ENCODE measurements around the gene PZP. TPM values are rescaled to one million over a fixed set of nuclear protein-coding genes. Genes with fewer than 3 reads are reported as not detected.
"Not testable (repeated sequence)": the region's sequence is repeated elsewhere in the genome, so short reads cannot be mapped to it uniquely, and the experiment has no call there.

The PZP gene
- not detected for total RNA-seq

DNA sequence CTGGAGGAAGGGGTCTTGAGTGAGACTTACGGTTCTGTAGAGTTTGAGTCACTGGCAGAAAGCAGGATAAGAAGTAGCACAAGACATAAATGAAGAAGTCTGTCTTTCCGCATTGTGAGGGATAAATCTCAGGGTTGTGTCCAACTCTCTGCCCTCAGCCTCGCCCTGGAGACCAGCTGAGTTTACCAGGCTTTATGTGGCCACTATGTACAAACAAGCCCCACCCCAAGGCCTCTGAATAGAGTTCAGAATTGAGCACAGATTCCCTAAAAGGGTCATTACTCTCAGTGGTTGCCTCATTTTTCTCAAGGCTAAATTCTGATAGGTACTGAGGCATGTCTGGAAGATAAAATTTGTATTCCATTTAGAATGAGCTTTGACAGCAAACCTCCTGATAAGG, at the start of gene PZP:
Gene PZP, minus strand, starts transcription at position 167 of the 400 bp plus-strand sequence. Its CDS starts 54 bp downstream, at position 113.
- no peak within 1 kb of the TSS for H3K27ac Mint-ChIP-seq
- no peak within 1 kb of the TSS for H3K4me3 Mint-ChIP-seq
- H3K27me3 Mint-ChIP-seq: no peaks in the 10 kb centered on the region
- no peak for ATAC-seq (replicated peaks)
- no peaks in the 10 kb centered on the region for H3K9me3 Mint-ChIP-seq
- H3K36me3 Mint-ChIP-seq (ENCODE audit: low read depth): no peaks in the 10 kb centered on the region
- no peaks in the 10 kb centered on the region for H3K4me1 Mint-ChIP-seq

DNA sequence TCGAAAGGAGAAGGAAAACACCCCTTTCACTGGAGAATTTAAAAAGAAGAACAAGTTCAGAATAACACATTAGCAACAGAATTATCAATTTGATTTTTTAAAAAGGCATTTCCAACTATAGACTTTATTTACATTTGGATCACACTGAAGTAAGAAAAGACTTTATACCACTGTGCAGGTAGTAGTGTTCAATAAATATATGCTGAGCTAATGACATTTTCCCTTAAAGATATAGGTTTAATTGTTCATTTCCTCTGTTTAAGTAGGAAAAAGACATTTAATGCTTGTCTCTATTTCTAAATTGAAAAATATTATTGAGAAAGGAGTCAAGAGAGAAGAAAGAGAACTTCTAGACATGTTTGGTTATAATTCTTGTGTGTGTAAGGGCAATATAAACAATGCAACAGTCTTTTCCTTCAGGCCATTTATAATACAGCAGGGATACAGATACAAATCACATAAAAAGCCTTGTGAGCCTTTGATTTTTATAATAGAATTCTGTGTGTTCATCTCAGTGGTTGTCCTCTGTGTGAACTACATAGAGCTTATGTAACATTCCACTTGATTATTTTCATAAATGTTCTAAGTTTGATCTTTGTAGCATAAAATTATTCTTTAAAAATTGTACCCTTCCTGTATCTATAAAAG, 48.7 kb upstream of the PZP start:
- H3K4me1 Mint-ChIP-seq: no peaks in the 10 kb centered on the region
- ATAC-seq (replicated peaks): no peak

DNA sequence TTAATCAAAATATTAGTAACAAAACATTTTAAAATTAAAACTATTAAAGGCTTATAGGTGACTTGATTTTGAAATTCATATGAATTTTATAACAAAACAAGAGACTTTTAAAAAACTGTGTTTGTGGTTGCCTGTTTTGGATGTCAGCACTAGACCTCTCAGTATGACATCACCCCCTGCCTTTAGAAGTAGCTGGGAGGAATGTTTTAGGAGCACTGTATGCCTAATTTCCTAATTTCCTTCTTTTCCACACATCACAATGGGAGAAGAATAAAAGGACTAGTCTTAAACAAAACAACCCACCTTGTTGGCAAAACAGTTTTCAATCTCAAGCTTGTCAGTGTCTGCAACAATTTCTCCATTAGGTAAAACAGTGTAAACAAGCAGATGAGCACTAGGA, 48.1 kb upstream of the PZP start:
- H3K4me3 Mint-ChIP-seq: no peak overlapping the region
- H3K27ac Mint-ChIP-seq: no peak overlapping the region
- no peaks in the 10 kb centered on the region for H3K9me3 Mint-ChIP-seq
- H3K4me1 Mint-ChIP-seq: no peaks in the 10 kb centered on the region
- no peaks in the 10 kb centered on the region for H3K36me3 Mint-ChIP-seq (ENCODE audit: low read depth)
- ATAC-seq (replicated peaks): no peak
- H3K27me3 Mint-ChIP-seq: no peaks in the 10 kb centered on the region

More for the DNA sequence above, 48.7 kb upstream of the PZP start:
- Mint-ChIP-seq H3K4me3 (no peak overlapping the region), H3K27ac (no peak overlapping the region), H3K27me3 (no peaks in the 10 kb centered on the region), H3K9me3 (no peaks in the 10 kb centered on the region), H3K36me3 (ENCODE audit: low read depth) (no peaks in the 10 kb centered on the region)

DNA sequence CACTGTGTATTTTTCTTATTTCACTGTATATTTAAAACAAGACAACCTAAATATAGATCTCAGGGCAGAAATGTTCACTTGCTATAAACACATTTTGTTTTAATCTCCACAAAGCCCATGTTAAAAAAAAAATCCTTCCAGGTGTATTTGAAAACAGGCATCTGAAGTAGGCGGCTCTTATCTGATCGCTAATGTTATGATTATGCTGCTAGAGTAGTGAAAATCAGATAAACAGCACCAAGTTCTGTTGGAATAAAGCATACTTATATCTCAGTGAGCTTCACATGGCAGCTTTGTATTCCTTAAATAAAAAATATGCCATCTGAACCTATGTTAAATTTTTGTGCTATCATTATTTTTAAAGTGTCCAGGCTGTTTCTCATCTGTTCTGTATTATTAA, 47.6 kb upstream of the PZP start:
- Mint-ChIP-seq H3K4me1 (no peaks in the 10 kb centered on the region), H3K4me3 (no peak overlapping the region), H3K9me3 (no peaks in the 10 kb centered on the region), H3K27me3 (no peaks in the 10 kb centered on the region), H3K36me3 (ENCODE audit: low read depth) (no peaks in the 10 kb centered on the region), H3K27ac (no peak overlapping the region)
- ATAC-seq (replicated peaks): no peak

DNA sequence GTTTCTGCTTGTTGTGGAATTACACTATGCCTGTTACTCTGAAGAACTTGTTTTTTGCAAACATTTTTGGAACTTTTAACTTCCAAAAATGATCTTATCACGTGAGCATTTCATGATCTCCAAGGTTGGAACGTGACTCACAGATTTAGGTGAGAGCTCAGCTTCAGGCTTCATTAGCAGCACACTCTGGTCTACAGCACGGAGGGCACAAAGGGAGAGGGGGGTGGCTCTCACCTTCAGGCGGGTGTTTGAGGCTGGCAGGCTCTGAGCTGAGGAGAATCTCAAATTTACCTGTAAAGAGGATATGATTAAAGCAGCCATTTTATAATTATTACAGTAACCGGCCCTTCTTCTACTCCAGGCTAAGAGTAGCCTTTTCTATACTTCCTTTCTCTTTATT, 45.3 kb upstream of the PZP start:
- Mint-ChIP-seq H3K9me3 (peaks cover 6% of the 10 kb centered on the region), H3K4me3 (no peak overlapping the region), H3K27me3 (peaks cover 6% of the 10 kb centered on the region), H3K36me3 (ENCODE audit: low read depth) (no peaks in the 10 kb centered on the region), H3K4me1 (no peaks in the 10 kb centered on the region), H3K27ac (no peak overlapping the region)
- no peak for ATAC-seq (replicated peaks)

DNA sequence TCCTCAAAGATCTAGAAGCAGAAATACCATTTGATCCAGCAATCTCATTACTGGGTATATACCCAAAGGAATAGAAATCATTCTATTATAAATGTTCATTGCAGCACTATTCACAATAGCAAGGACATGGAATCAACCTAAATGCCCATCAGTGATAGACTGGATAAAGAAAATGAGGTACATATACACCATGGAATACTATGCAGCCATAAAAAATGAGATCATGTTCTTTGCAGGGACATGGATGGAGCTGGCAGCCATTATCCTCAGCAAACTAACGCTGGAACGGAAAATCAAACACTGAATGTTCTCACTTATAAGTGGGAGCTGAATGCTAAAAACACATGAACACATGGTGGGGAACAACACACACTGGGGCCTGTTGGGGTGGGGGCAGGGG, 44.6 kb upstream of the PZP start:
- H3K36me3 Mint-ChIP-seq (ENCODE audit: low read depth); H3K4me1 Mint-ChIP-seq; H3K4me3 Mint-ChIP-seq; ATAC-seq (replicated peaks); H3K27ac Mint-ChIP-seq; H3K9me3 Mint-ChIP-seq; H3K27me3 Mint-ChIP-seq: not testable (repeated sequence)

DNA sequence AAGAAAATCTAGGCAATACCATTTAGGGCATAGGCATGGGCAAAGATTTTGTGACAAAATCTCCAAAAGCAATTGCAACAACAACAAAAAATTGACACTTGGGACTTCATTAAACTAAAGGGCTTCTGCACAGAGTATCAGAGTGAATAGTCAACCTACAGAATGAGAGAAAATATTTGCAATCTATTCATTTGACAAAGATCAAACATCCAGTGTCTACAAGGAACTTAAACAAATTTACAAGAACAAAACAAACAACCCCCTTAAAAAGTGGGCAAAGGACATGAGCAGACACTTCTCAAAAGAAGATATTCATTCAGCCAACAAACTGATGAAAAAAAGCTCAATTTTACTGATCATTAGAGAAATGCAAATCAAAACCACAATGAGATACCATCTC, 44.1 kb upstream of the PZP start:
- Mint-ChIP-seq H3K36me3 (ENCODE audit: low read depth) (no peaks in the 10 kb centered on the region), H3K27ac (no peak overlapping the region), H3K4me1 (peaks cover 3% of the 10 kb centered on the region), H3K4me3 (no peak overlapping the region), H3K27me3 (peaks cover 6% of the 10 kb centered on the region), H3K9me3 (peaks cover 6% of the 10 kb centered on the region)
- ATAC-seq (replicated peaks): no peak

DNA sequence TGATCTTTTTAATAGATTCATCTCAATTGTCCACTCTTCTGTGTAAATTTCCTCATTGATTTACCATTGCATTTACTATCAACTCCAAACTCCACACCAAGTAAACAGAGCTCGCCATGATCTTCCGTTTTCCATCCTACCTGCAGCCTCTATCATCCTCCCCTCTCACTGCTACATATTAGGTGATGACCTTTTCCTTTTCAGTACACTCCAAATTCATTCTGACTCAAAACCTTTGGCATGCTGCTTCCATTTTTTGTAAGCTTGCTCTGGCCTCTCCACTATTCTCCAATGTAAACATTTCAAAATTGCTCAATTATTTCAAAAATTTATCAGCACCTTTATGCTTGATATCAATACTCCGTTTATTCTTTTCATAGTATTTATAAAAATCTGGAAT, 40.2 kb upstream of the PZP start:
- no peak for ATAC-seq (replicated peaks)
- Mint-ChIP-seq H3K4me3 (no peak overlapping the region), H3K9me3 (peaks cover 6% of the 10 kb centered on the region), H3K36me3 (ENCODE audit: low read depth) (peaks cover 5% of the 10 kb centered on the region), H3K27ac (no peak overlapping the region), H3K4me1 (peaks cover 20% of the 10 kb centered on the region), H3K27me3 (peaks cover 9% of the 10 kb centered on the region)

DNA sequence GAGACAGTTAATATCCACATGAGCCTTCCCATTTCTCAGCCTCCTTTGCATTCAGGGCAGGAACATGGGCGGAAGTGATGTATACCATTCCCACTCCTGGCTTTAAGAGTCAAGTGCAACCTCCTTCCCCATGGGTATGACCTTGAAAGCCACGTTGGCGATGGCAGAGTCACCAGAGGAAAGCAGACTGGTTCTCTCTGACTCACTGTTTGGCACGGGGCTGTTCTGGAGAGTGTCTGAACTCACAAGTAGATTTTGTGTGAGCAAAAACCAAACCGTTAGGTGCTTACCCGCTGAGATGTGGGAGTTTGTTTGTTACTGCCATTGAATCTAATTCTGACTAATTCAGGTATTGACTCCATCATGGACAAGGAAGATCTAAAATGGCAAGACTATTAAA, 36.7 kb upstream of the PZP start:
- peak overlapping the region; percentile 92 for H3K27ac Mint-ChIP-seq
- ATAC-seq (replicated peaks): peak; percentile 89
- peaks cover 6% of the 10 kb centered on the region for H3K27me3 Mint-ChIP-seq
- H3K4me3 Mint-ChIP-seq: peak overlapping the region; percentile 65
- H3K36me3 Mint-ChIP-seq (ENCODE audit: low read depth): peaks cover 5% of the 10 kb centered on the region
- peaks cover 24% of the 10 kb centered on the region for H3K4me1 Mint-ChIP-seq
- H3K9me3 Mint-ChIP-seq: no peaks in the 10 kb centered on the region

DNA sequence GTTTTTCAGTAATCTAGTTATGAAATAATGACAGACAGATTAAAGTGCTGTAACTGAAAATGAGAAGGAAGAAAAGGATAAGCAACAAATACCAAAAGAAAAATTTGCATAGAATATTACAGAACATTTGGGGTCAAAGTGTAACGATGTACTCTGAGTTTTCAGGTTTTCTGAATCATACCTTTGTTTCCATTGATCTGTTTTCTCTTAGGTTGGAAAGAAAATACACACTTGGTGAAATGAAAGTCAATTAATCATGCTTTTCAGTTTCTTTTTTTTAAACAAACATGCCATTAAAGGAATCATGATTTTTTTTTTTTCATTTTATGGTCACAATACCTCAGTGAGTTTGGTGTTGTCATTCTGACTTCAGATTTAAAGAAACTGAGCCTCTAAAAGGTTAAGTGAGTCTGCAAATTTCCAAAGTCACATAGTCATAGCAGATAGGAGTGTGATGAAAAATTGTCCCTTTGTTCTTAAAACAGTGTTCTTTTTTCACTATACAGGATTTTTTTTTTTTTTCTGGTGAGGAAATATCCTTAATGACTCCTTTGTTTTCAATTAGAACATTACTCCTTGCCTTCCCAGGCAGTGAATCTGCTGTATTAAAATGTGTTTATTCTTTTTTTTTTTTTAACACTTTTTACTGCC, 35.9 kb upstream of the PZP start:
- Mint-ChIP-seq H3K4me3 (no peak overlapping the region), H3K27me3 (peaks cover 6% of the 10 kb centered on the region), H3K4me1 (peaks cover 24% of the 10 kb centered on the region), H3K9me3 (no peaks in the 10 kb centered on the region), H3K27ac (peak overlapping the region; percentile 92), H3K36me3 (ENCODE audit: low read depth) (peaks cover 5% of the 10 kb centered on the region)
- peak; percentile 76 for ATAC-seq (replicated peaks)

DNA sequence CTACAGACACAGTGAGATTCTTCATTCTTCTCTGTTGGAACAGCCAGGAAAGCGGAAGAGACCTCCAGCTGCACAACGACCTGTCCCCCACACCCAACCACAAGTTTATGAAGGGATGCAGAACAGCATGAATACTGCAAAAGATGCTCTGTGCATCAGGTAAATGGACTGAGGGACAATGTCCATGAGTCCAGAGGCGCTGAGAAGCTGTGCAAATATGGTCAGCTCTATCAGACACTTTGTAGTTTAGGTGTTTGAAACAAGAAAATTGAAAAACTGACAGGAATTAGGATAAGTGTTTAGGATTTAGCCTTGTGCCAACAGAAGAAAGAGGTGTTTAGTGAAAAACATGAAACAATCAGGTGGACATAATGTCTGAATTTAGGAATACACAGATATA, 33.1 kb upstream of the PZP start:
- Mint-ChIP-seq H3K27ac (no peak overlapping the region), H3K36me3 (ENCODE audit: low read depth) (peaks cover 5% of the 10 kb centered on the region), H3K9me3 (no peaks in the 10 kb centered on the region), H3K4me1 (peaks cover 19% of the 10 kb centered on the region), H3K4me3 (peak overlapping the region; percentile 93), H3K27me3 (peaks cover 6% of the 10 kb centered on the region)
- no peak for ATAC-seq (replicated peaks)

DNA sequence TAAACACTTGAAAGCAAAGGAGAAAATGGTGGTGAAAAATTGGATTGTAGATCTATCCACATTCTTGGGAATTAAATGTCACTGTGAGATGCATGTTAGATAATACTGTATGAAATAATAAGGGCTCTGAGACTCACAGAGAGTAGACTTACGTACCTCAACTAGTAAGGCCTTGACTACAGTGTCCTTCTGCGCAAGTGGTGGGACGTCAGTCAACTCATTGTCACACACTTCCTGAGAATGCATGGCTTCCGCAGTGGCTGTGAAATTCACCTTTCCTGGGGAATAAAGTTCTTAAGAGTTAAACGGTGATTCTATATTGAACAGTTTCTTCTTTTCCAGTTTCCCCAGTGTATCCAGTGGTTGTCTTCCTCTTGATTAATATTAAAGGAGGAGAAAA, 32.6 kb upstream of the PZP start:
- Mint-ChIP-seq H3K27me3 (peaks cover 3% of the 10 kb centered on the region), H3K4me1 (peaks cover 16% of the 10 kb centered on the region), H3K9me3 (no peaks in the 10 kb centered on the region), H3K36me3 (ENCODE audit: low read depth) (peaks cover 5% of the 10 kb centered on the region), H3K4me3 (peak overlapping the region; percentile 93), H3K27ac (no peak overlapping the region)
- no peak for ATAC-seq (replicated peaks)

DNA sequence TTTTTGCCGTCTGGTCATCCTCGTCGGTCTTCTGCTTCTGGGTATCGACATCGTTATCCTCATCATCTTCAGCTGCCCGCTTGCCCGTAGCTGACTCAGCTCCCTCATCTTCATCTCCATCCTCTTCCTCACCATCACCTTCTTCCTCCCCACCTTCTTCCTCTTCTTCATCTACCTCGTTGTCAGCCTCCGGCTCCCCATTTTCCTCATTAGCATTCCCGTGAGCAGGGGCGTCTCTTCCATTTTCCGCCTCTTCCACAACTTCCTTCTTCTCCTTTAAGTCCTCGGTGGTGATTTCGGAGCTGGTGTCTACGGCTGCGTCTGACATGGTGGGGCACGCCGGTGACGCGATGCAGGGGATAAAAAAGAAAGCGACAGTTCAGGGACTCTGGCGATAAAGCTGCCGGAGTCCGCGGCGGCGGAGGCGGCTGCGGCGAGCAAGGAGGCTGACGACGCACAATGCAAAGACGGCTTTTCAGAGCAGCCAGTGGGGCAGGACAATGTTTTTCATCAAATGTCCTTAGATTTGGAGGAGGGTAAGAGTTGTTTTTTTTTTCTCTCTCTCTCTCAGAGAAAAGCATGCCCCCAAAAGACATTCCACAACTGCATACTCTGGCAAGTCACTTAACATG, 31.9 kb upstream of the PZP start:
- Mint-ChIP-seq H3K4me3 (peak overlapping the region; percentile 93), H3K27ac (peak overlapping the region; percentile 93)
- H3K36me3 Mint-ChIP-seq (ENCODE audit: low read depth); H3K9me3 Mint-ChIP-seq; H3K4me1 Mint-ChIP-seq; ATAC-seq (replicated peaks); H3K27me3 Mint-ChIP-seq: not testable (repeated sequence)

DNA sequence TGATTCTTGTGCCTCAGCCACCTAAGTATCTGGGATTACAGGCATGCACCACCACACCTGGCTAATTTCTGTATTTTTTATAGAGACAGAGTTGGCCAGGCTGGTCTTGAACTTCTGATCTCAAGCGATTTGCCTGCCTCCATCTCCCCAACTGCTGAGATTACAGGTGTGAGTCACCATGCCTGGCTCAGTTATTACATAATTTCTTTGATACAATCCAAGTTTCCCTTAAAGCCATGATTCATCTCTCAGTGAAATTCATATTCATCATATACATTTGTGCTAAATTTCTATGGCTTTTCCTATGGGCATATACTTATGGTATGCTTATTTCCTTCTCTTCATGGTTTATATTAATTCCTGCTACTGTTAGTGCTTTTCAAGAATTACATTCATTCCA, 29.1 kb upstream of the PZP start:
- Mint-ChIP-seq H3K4me1 (peaks cover 4% of the 10 kb centered on the region), H3K27ac (no peak overlapping the region), H3K27me3 (peaks cover 3% of the 10 kb centered on the region), H3K36me3 (ENCODE audit: low read depth) (no peaks in the 10 kb centered on the region), H3K9me3 (no peaks in the 10 kb centered on the region), H3K4me3 (no peak overlapping the region)
- ATAC-seq (replicated peaks): peak; percentile 34

DNA sequence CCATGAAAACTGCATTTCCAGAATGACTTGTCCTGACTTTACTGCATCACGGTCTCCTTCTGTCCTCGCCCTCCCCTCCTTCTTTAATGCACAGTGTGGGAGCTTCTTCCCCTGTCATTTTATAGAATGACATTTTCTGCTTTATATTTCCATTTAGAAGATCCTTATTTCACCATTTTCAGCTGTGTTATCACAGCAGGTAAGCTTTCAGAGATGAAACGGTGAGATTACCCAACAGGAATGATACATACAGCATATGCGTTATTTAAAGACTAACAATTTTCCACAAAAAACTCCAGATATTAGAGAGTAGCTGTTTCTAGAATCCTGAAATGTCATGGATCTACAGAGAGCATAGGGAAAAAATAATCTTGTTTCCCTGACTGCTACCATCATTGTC, 27.3 kb upstream of the PZP start:
- Mint-ChIP-seq H3K4me1 (peaks cover 4% of the 10 kb centered on the region), H3K36me3 (ENCODE audit: low read depth) (no peaks in the 10 kb centered on the region), H3K27me3 (peaks cover 3% of the 10 kb centered on the region), H3K4me3 (no peak overlapping the region), H3K27ac (no peak overlapping the region), H3K9me3 (no peaks in the 10 kb centered on the region)
- no peak for ATAC-seq (replicated peaks)
